ENCODE data around the gene DHX8.

- TF ChIP-seq ELK1 (IDR thresholded peaks at IDR 0.05; ENCODE audit: low read depth, low read length) (no peak), RCOR1 (conservative IDR thresholded peaks at IDR 0.05; ENCODE audit: low read depth, low read length) (no peak), CTCF (IDR thresholded peaks at IDR 0.05 in 2 of 3, conservative IDR thresholded peaks at IDR 0.05 in 1 of 3; ENCODE audit: control insufficient read depth in 2 of 3, extremely low read depth in 1 of 3, insufficient read depth in 1 of 3, low read depth in 3 of 3, low read length in 3 of 3) (no peak), REST (IDR thresholded peaks at IDR 0.05; ENCODE audit: low read depth, low read length) (no peak), ZBTB11 (CRISPR knock-in tag; IDR thresholded peaks at IDR 0.05) (no peak), EGR1 (IDR thresholded peaks at IDR 0.05; ENCODE audit: borderline replicate concordance in 1 of 2, low read depth in 2 of 2, low read length in 2 of 2) (no peak), POU2F2 (IDR thresholded peaks at IDR 0.05; ENCODE audit: borderline replicate concordance, low read depth, low read length) (no peak), FOS (IDR thresholded peaks at IDR 0.05; ENCODE audit: borderline replicate concordance, extremely low read depth, insufficient read length) (no peak), TBL1XR1 (IDR thresholded peaks at IDR 0.05; ENCODE audit: low read depth, low read length) (no peak)
These were observed 71.1 kb downstream of the DHX8 start for GRCh38 chr17:43554857-43555256.
